HG03108 (cell line): ENCODE measurements around the gene SDK1.

Experiments
- ATAC-seq: cut with Tn5 transposase; IDR thresholded peaks from one replicate; pipeline ENCODE4 v1.9.1; 2021; ENCODE audit warnings: moderate library complexity; ENCODE audit not compliant: unreplicated experiment

The SDK1 gene

GRCh38 chr7:3336042-3336665 is 35.1 kb downstream of the SDK1 start:
- no peak for ATAC-seq

- no peak for ATAC-seq
These were observed 37.1 kb downstream of the SDK1 start for GRCh38 chr7:3338161-3338560.

- no peak for ATAC-seq
These were observed 44.8 kb downstream of the SDK1 start for GRCh38 chr7:3345699-3346481.

- no peak for ATAC-seq
These were observed 48.1 kb downstream of the SDK1 start for GRCh38 chr7:3349126-3349525.

DNA sequence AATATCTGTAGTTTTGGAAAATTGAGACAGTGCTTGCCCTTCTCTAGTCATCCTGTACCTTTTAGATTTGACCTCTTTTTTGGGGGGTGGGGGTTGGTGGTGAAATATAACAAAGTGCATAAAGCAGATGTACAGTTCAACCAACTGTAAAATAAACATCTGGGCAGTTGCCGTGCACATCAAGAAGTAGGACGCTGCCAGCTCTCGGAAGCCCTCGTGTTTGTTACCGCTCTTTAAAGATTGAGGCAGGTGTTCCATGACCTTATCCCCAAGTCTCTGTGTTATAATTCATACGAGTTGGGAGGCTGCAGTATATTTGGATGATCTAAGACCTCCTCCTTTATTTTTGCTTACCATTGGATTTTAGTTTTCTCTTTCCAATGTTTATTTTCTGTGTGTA is 55.1 kb downstream of the SDK1 start:
- ATAC-seq: no peak

- no peak for ATAC-seq
These were observed 57.9 kb downstream of the SDK1 start for GRCh38 chr7:3358991-3359390.

DNA sequence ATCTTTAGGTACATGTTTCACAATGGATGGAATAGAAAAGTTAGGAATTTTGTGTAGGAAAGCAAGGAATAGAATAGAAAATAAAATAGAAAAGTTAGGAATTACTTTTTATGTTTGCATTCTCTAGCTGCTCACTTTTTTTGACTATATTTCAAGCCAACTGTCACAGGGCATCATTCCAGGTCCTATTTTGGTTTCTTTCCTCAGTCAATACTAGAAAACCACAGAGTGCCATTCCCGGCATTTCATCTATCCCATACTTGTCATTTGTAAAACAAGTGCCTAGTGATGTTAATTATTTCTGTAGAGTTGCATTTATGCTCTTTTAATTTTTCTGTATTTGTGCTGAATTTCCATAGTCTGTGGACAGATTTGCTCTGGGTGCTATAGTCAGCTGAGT is 66.2 kb downstream of the SDK1 start:
- ATAC-seq: no peak

- no peak for ATAC-seq
These were observed 69.2 kb downstream of the SDK1 start for GRCh38 chr7:3370068-3370830.

- ATAC-seq: no peak
These were observed 69.9 kb downstream of the SDK1 start for GRCh38 chr7:3370921-3371320.

- ATAC-seq: no peak
These were observed 70.5 kb downstream of the SDK1 start for GRCh38 chr7:3371601-3372000.

DNA sequence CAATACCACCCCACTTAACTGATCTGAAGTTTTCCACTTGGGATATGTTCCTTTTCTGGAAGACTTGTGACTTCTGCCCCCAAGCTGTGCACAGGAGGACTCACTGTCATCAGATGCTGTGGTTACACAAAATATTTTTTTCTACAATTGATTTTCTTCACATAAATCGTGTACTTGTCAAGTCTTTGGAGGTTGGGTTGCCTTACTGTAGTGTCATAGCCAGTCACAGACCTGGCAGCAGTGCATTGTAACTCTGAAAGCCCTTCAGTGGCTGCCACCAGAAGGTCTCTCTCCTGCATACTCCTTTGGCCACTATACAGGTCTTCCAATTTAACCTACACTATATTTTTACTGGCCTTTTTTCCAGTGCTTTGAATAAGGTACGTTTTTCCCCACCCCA is 73.2 kb downstream of the SDK1 start:
- ATAC-seq: no peak

DNA sequence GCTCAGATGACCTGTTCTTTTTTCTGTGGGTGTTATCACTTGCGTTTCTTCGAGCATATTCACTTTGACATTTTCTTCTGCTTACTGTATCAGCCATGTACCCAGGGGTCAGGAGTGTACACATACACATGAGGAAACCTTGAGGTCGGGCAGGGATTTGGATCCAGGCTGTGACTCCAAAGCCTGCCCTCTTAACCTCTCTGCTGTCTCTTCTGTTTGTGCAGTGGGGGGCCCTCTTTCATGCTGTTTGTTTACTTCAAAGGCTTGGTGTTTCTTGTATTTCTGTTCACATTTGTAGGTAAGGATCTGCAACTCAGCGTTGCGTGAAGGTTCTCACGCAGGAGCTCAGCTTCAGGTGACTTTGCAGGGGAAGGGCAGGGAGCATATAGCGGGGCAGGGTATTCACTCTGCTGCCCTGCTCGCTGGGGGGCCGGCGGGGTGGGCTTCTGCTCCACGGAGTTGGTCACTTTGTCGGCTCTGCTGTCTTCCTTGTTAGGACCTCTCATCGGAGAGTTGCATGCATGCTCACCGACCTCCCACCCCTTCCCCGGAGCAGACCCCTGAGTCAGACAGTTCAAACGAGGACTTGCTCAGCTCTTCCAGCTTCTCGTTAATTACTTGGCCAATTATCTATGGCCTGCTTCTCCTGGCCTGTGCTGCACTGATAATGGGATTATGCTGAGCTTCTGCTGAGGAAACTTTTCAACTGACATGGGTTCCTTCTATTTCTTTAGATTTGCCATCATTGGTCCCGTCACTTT is 77.5 kb downstream of the SDK1 start:
- no peak for ATAC-seq

GRCh38 chr7:3380034-3380433 is 79.0 kb downstream of the SDK1 start:
- ATAC-seq: no peak

DNA sequence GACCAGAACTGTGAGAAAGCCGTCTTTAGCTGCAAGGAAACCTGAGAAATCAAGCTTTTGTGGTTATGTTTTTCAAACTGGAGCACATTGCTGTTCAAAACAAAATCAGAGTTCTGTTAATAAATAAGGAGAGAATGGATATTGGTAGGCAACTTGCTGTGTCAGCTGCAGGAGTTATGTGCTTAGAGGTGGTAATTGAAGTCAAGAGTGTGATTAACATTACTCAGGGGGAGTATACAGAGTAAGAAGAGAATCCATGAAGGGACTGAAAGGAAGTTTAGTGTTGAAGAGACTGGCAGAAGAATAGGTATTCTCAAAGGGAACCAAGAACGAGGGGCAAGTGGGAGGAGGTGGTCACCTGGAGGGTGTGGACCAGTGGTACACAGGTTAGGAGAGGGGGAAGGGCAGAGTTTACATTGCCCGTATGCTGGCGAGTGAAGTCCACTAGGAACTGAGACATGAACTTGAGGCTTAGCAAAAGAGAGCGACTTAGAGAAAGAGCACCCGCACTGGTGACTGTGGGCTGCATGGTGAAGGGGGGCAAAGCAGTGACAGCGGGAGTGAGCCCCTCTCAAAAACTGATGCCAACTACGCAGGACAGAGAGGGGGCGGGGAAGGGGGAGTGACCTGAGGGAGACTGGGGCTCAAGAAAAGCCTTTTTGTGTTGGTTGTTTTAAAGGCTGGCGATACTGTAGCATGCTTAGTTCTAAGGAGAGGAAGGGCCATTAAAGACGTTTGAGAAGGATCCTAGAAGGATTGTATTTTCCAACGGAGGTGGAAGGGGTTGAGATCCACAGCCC is 80.0 kb downstream of the SDK1 start:
- ATAC-seq: no peak

- ATAC-seq: no peak
These were observed 85.6 kb downstream of the SDK1 start for GRCh38 chr7:3386423-3387190.

- ATAC-seq: no peak
These were observed 92.8 kb downstream of the SDK1 start for GRCh38 chr7:3393862-3394261.

DNA sequence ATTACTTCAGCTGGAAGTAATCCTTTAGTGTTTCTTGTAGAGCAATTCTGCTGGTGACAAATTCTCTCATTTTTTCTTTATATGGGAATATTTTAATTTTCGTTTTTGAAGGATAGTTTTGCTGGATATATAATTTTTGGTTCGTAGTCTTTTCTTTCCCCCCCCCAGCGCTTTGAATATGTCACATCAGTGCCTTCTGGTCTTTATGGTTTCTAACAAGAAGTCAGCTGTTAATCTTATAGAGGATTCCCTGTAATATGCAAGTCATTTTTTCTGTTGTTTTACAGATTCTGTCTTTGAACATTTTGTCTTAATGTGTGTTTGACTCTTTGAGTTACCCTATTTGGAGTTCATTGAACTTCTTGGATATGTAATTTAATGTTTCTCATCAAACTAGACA is 96.3 kb downstream of the SDK1 start:
- ATAC-seq: no peak

- ATAC-seq: no peak
These were observed 98.8 kb downstream of the SDK1 start for GRCh38 chr7:3399858-3400257.

GRCh38 chr7:3404501-3404900 is 103.4 kb downstream of the SDK1 start:
- no peak for ATAC-seq
